SKM-1 (cell line): Measurements from ENCODE around the gene TRIM41.
"Not testable (repeated sequence)": the region's sequence is repeated elsewhere in the genome, so short reads cannot be mapped to it uniquely, and the experiment has no call there.

Source experiments
- DNase-seq: peaks from one replicate; lab custom pipeline; 2025; ENCODE audit not compliant: unreplicated experiment; lab: John Stamatoyannopoulos, UW

Gene TRIM41

DNA sequence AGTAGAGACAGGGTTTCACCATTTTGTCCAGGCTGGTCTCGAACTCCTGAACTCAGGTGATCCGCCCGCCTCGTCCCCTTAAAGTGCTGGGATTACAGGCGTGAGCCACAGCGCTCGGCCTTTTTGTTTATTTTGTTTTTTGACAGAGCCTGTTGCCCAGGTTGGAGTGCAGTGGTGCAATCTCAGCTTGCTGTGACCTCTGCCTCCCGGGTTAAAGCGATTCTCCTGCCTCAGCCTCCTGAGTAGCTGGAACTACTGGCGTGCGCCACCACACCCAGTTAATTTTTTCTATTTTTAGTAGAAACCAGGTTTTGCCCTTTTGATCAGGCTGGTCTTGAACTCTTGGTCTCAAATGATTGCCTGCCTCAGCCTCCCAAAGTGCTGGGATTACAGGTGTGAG is 12.9 kb upstream of the TRIM41 start:
- DNase-seq = not testable (repeated sequence)

DNA sequence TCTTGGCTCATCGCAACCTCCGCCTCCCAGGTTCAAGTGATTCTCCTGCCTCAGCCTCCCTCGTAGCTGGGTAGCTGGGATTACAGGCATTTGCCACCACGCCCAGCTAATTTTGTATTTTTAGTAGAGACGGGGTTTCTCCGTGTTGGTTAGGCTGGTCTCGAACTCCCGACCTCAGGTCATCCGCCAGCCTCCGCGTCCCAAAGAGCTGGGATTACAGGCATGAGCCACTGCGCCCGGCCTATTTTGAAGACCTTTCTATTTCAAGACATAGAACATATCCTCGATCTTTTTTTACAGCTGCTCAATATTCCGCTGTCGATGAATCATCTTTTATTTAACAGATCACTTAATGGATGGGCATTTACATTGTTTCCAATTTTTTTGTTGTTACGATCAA is 12.4 kb upstream of the TRIM41 start:
- not testable (repeated sequence) for DNase-seq

DNA sequence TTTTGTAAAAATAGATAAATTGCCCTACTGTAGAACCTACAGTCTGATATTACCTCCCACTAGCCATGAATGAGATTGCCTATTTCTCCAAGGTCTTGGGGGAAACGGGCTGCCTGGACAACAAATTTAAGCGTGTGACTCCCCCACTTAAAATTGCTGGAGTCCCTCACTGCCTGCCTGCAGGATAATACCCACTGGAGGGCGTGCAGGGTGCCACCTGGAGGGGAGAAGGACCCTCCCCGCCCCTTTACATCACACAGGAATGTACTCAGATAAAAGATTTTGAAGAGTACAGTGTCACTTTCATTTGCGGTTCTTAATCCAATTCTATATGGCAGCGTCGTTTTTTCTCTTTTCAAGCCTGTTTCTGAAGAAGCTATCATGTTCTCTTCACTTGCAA is 11.9 kb upstream of the TRIM41 start:
- DNase-seq = no peak

DNA sequence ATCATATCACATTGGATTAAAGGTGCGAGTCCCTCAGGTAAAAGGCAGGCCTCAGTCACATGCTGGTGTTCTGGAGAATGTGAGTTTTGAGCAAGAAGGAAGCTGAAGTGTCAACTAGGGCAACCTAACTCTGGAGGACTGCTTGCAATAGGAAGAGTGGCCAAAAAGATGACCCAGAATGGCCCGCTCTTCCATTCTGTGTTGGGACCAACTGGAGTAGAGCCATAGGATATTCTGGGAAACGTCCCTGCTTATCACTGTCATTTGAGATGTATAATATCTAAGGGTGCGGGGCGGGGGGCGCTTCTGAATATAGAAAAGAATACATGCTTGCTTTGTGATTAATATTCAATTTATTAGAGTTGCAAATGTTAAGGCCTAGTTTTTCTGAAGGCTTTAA is 11.0 kb upstream of the TRIM41 start:
- DNase-seq = no peak

DNA sequence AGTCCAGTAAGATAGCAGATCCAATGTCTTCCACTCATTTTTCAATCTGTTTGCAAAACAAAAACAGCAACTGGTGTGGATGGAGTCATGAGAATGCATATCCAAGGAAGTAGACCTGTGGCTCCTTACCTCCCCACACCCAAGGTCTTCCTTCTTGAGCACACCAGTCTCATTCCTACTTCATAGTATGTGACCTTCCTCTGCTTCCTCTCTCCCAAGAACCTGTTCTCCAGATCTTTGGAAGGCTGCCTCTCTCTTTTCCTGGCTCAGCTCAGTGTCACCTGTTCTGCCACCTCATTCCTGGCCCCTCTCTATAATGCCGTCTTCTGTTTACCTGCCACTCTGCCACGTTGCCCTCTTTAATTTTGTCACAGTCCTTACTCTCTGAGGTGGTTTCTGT is 10.1 kb upstream of the TRIM41 start:
- DNase-seq = no peak

DNA sequence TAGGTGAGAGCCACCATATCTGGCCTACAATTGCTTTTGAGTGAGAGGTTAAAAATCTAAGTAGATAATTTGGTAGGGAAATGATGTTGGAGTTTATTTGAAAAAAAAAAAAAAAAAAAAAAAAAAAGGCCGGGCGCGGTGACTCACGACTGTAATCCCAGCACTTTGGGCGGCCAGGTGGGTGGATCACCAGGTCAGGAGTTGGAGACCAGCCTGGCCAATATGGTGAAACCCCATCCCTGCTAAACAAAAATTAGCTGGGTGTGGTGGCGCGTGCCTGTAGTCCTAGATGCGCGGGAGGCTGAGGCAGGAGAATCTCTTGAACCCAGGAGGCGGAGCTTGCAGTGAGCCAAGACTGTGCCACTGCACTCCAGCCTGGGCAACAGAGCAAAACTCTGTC is 8.8 kb upstream of the TRIM41 start:
- not testable (repeated sequence) for DNase-seq

DNA sequence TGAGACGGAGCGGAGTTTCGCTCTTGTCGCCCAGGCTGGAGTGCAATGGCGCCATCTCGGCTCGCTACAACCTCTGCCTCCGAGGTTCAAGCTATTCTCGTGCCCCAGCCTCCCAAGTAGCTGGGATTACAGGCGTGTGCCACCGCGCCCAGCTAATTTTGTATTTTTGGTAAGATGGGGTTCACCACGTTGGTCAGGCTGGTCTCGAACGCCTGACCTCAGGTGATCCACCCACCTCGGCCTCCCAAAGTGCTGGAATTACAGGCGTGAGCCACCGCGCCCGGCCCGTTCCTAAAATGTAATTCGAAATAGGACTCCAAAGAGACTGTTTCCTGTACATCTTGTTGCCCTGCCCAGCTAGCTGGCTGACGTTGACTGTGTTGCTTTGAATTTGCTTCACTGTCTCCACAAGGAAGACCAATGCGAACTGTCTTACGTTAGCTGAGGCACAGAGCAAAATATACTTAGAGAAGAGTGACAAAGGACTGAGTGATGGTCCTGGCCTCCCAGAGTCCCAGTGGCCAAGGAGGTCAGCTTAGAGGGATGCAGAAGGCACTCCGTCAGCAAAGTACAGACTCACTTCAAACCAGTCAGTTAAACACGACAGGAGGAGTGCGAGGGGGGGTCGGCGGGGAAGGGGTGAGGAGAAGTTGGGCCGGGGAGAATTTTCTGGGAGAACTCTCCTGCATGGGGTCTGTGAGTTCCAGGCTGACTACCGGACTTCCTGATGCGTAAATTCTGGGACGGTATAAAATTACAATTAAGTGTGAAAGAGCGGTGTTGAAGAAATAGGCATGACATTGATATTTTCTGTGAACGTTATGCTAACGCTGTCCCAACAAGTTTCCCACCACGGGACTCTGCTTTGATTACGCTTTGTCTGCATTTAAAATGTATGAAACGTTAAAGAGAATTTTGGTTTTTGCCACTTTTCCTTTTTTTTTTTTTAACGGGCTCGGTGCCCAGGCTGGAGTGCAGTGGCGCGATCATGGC is 6.8 kb upstream of the TRIM41 start:
- DNase-seq = no peak

DNA sequence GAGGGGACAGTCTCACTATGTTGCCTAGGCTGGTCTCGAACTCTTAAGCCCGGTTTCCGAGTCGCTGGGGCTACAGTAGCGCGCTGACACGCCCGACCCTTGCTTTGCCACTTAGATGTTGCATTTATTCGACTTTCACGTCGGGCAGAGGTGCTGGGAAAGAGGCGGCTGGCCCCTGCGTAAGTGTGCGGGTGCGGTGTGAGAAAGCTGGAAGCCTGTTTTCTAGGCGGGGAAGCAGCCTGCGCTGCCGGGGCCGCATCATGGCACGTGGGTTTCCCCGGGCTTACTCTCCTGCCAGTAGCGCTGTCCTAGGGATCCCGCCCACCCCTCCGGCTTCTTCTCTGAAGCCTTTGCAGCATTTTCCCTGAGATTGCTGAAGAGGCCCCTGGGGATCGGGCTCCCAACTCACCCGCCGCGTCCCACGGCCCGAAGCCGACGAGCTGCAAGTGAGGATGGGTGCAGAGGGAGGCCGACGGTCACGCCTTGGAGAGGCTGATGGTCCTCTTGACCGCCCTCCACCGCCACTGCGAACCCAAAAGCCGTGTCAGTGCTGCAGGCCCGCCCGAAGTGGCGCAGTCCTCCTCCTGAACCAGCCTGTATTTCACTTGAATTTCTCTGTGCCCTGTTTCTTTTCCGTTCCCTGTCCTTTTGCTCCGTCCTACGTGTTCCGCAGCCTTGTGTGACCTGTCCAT is 5.8 kb upstream of the TRIM41 start:
- DNase-seq = no peak

DNA sequence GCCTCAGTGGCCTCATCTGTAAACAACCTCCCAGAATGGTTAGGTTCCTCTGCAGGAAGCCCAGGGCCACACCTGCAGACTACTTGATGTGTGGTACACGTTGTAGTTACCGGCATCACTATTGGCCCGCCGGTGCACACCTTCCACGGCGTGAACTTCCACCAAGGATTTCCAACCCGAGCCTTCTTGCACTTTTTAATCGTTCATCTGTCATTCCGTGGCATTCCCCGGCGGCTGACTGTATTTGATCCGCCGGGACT is 5.3 kb upstream of the TRIM41 start:
- DNase-seq = no peak

DNA sequence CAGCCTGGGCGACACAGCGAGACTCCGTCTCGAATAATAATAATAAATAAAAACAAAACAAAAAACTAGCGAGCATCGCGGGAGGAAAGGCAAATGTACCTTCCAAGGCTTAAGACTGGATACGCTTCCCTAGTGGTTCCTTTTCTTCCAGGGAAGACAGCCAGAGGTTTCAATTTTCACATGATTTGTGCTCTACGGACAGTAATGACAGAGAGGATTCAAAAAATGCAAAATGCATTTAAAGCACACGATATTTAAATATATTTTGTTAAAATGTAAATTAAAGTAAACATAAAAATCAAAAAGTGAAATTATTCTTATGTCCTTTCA is 4.3 kb upstream of the TRIM41 start:
- DNase-seq = no peak

DNA sequence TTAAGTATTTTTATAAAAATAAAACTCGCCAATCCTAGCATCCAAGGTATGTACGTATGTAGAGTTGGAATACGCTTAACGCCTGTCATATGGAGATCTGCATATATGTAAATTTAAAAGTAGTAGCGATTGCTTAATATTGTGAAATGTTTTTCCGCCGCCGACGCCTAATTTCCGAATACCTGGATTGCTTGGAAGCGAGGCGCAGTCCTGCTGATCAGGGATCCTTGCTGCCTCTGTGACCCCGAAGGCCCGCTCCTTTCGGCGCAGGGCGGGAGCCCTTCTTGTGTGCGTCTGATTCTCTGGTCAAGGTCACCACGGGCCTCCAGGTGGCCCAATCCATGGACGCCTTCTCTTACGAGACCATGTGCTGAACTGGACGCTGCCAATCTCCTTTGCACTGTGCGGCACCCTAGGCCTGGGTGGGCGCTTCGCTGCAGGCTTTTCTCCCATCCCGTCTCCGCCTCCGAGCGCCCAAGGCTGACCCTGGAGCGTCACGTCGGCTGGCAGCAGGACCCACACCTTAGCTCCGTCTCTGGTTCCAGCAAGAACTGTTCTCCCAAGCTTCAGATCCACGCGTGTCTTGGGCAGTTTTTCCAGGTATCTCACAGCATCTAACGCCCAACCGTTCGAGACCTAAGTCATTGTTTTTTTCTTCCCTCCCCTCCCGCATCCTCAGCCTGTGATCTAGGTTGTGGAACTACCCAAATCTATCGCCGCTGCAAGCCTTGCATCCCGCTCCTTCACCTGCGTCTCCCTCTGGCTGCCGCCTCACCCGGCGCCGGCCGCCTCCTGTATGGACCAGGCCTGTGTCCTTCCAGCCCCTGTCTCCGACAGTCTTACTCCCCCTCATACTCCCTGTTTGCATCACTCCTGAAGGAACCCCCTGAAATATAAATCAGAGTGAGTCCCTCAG is 3.6 kb upstream of the TRIM41 start:
- no peak for DNase-seq

DNA sequence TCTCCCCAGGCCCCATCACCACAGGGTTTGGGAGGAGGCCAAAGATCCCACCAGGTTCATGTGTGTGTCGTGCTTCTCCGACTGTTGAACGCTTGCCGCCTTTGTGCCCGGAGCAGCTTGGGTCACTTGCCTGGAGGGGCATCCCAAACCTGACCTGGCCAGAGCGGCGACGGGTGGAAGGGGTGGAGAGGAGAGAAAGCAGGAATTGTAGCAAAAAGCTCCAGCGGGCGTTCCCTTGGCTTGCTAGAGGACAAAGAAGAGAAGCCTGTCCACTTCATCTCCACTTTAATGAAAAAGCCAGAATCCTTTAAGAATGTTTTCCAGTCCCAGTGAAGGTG is 2.9 kb upstream of the TRIM41 start:
- no peak for DNase-seq

DNA sequence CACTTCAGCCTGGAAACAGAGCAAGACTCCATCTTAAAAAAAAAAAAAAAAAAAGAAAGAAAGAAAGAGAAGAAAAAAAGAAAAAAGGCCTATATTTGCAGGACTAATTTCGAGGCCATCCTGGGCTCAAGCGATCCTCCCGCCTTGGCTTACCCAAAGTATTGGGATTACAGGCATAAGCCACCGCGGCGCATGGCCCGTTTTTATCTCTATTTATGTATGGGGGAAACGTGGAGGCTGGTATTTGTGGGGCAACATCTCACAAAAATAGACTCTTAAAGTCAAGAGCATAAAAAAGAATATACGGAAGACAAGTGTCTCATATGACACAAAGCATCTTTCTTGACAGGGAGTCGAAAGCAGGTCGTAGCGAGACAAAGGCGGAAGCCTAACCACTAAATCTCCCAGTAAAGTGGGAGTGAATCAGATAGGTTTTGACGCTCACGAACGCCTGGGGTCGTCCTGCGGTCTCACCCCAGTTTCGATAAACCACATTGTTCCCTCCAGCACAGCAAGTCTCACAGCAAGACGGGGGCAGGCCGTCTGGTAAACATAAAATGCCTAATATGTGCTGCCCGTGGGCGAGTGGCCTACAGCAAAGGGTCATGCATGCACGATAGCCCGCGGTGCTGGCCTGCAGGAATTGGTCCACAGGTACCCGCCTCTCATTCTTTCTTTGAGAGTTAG is 1.8 kb upstream of the TRIM41 start:
- DNase-seq = no peak

DNA sequence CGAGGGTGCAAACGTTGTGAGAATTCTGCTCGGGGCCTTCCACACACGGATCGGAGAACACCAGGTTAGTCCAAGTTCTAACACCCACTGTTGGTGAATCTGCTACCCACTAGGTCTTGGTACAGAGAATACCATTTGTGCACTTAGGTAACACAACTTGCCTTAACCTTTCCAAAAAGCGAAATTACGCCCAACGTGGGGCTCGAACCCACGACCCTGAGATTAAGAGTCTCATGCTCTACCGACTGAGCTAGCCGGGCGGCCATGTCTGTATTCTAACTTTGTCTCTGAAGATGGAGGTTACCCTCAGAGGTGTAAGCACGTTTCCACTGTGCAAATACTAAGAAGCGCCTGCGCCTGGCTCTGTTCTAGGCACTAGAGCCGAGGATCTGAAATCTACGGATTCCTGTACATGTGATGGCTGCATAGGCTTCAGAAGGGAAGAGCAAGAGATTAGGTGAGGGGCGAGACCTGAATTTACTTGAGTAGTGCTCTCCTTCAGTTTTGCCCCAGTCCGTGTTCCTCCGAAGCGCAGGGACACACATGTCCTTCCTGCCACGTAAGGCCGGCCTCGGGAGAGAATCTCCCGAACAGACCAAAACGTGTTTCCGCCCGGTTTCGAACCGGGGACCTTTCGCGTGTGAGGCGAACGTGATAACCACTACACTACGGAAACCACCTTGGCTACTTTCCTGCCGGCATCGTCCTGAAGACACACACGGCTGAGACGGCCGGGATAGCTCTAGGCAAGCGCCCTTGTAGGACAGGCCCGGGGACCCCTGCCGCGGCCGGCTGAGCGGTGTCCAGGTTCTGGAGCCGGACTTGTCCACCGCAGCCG is 1.1 kb upstream of the TRIM41 start:
- no peak for DNase-seq

DNA sequence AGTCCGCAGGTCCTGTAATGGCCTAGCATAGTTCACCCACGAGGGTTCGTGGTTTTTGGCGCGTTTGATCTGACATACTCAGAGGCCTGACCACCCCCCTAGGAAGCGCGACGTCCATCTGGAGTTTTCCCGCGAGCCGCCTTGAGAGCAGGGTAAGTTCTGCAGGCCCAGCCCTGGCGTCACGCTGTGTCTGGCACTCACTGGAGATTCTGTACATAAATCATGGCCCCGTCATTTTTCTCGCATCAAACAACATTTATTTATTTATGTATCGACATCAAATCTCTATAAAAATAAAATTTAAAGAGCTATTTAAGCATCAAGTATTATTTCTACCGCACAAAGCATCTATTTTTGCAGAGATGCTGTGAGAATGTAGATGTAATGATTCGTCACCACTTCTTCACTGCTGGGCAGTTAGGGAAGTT is 437 bp upstream of the TRIM41 start:
- DNase-seq = no peak

DNA sequence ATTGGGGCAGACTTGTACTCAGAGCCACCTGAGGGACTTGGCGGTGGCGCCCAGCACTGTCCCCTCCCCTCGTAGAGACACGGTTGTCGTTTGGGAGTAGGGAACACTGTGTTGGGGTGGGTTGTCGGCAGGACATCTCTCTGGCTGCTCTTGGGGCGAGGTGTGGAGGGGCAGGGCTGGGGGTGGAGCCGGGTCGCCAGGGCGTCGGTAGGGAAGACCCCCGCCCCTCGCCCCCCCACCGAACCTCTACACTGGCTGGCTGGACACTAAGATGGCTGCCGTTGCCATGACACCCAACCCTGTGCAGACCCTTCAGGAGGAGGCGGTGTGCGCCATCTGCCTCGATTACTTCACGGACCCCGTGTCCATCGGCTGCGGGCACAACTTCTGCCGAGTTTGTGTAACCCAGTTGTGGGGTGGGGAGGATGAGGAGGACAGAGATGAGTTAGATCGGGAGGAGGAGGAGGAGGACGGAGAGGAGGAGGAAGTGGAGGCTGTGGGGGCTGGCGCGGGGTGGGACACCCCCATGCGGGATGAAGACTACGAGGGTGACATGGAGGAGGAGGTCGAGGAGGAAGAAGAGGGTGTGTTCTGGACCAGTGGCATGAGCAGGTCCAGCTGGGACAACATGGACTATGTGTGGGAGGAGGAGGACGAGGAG is 778 bp downstream of the TRIM41 start:
- no peak for DNase-seq

DNA sequence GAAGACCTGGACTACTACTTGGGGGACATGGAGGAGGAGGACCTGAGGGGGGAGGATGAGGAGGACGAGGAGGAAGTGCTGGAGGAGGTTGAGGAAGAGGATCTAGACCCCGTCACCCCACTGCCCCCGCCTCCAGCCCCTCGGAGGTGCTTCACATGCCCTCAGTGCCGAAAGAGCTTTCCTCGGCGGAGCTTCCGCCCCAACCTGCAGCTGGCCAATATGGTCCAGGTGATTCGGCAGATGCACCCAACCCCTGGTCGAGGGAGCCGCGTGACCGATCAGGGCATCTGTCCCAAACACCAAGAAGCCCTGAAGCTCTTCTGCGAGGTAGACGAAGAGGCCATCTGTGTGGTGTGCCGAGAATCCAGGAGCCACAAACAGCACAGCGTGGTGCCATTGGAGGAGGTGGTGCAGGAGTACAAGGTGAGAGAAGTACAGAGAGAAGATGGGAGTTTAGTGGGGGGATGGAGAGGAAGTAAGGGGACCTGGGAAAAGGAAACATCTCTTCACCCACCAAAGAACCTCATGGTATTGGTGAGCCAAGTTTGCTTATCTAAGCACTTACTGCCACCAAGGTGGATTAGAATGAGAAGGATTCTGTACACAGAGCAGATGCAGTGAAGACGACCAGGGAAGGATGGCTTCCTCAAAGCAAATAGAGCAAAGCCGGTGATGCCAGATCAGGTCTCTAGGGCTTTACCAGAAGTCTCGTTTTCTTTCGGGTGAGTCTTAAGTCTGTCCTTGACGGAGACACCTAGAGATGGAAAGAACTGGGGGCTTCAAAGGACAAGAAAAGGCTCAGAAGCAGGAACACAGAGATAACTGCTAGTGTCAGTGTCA is 1.5 kb downstream of the TRIM41 start:
- no peak for DNase-seq

DNA sequence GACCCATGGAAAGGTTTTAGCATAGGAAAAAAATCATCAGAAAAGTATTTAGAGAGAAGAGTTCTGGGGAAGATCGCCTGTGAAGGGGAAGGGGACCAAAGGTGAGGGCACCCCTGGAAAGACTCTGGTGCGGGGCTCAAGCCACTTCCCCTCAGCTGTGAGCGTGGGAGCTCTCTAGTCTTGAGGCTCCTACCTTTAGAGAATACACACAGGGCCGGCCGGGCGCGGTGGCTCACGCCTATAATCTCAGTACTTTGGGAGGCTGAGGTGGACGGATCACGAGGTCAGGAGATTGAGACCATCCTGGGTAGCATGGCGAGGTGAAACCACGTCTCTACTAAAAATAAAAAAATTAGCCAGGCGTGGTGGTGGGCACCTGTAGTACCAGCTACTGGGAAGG is 6.9 kb downstream of the TRIM41 start:
- DNase-seq = no peak

DNA sequence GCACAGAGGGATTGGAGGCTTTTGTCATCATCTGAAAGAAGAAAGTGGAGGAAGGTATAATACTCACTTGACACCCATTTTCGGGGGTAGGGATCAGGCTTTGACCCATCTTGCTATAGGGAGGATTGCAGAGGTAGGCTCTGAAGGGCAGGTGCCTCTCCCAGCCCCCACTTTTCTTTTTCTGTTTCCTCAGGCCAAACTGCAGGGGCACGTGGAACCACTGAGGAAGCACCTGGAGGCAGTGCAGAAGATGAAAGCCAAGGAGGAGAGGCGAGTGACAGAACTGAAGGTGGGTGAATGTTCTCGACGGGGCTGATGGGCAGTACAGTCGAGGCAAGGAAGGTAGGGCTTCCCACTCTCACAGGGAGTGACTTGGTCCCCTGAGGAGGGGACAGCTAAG is 7.5 kb downstream of the TRIM41 start:
- no peak for DNase-seq
